VCaP (cell line): Measurements from ENCODE around the gene ASPN.

Experiments used
- H3K27ac ChIP-seq: fragments of 450-650 bp; 2 replicates; pipeline ENCODE4 v1.5.1; 2017
- CTCF ChIP-seq: fragments of 450-650 bp; conservative IDR thresholded peaks from 2 replicates; pipeline ENCODE4 v1.5.1; 2017; ENCODE audit warnings: mild to moderate bottlenecking, moderate library complexity

The ASPN gene

GRCh38 chr9:92494856-92495255, 12.6 kb upstream of the ASPN start:
- no peak for TF ChIP-seq CTCF
- H3K27ac ChIP-seq = no peak overlapping the region

- H3K27ac ChIP-seq = no peak overlapping the region
- no peak for TF ChIP-seq CTCF
These were observed 11.6 kb upstream of the ASPN start for GRCh38 chr9:92493749-92494387.

GRCh38 chr9:92492781-92493401, 10.6 kb upstream of the ASPN start:
- H3K27ac ChIP-seq = no peak overlapping the region
- TF ChIP-seq CTCF = no peak

GRCh38 chr9:92488681-92489550, 6.6 kb upstream of the ASPN start:
- no peak overlapping the region for H3K27ac ChIP-seq
- TF ChIP-seq CTCF = no peak

GRCh38 chr9:92486371-92486770, 4.1 kb upstream of the ASPN start:
- H3K27ac ChIP-seq = no peak overlapping the region
- TF ChIP-seq CTCF = no peak

- H3K27ac ChIP-seq = no peak overlapping the region
- no peak for TF ChIP-seq CTCF
These were observed 2.3 kb upstream of the ASPN start for GRCh38 chr9:92484563-92484962.
